GM06990 (cell line): Measurements from ENCODE around the gene ZNF750.

Experiments used
- DNase-seq: peaks from one replicate; pipeline ENCODE4 v3.0.0-alpha.2; 2011; ENCODE audit not compliant: insufficient read length; ENCODE audit errors: extremely low read depth
- H3K27me3 ChIP-seq: replicated peaks from 2 replicates; pipeline ENCODE4 v1.6.0; 2011; ENCODE audit warnings: low read length; ENCODE audit not compliant: control insufficient read depth, insufficient read depth
- H3K36me3 ChIP-seq: 2 replicates; pipeline ENCODE4 v1.5.1; 2011; ENCODE audit warnings: low read length; ENCODE audit not compliant: control insufficient read depth, insufficient read depth
- H3K4me3 ChIP-seq: replicated peaks from 2 replicates; pipeline ENCODE4 v1.5.1; 2011; ENCODE audit warnings: low read depth, mild to moderate bottlenecking, control low read depth, low read length
- CTCF ChIP-seq: IDR thresholded peaks from 2 replicates; pipeline ENCODE4 v1.5.1; 2011; ENCODE audit warnings: low read length, control low read depth, mild to moderate bottlenecking, inconsistent platforms; ENCODE audit not compliant: insufficient read depth, poor library complexity, severe bottlenecking

Gene ZNF750

DNA sequence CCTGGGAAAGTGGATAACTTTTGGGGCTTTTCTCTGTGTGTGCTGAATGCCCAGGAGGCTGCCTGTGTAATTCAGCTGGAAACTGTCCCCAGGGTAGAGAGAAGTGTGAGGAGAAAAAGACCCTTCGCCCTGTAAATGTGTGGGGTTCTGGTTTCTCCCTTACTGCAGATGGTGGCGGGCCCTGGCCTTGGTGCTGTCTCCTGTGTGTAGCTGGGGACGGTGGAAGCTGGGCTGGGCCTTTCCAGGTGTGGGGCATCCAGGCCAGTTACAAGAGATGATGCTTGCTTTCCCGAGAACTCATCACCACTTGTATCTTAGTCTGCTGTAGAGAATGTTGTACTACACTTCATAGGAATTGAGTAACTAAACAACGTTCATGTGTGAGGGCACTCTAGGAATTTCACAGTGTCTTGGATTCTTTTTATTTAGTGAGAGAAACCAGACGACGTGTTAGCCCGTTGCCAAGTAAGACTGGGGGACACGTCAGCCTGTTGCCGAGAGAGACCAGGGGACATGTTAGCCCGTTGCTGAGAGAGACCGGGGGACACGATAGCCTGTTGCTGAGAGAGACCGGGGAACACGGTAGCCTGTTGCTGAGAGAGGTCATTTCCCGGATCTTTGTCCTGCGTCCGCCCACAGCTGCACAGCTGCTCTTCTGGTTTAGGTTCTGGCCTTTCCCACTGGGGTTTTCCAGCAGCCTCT lies 44.9 kb downstream of the ZNF750 start:
- Histone ChIP-seq H3K4me3 (no peak overlapping the region), H3K27me3 (no peaks in the 10 kb centered on the region), H3K36me3 (peaks cover 3% of the 10 kb centered on the region)
- TF ChIP-seq CTCF = no peak
- DNase-seq = no peak

DNA sequence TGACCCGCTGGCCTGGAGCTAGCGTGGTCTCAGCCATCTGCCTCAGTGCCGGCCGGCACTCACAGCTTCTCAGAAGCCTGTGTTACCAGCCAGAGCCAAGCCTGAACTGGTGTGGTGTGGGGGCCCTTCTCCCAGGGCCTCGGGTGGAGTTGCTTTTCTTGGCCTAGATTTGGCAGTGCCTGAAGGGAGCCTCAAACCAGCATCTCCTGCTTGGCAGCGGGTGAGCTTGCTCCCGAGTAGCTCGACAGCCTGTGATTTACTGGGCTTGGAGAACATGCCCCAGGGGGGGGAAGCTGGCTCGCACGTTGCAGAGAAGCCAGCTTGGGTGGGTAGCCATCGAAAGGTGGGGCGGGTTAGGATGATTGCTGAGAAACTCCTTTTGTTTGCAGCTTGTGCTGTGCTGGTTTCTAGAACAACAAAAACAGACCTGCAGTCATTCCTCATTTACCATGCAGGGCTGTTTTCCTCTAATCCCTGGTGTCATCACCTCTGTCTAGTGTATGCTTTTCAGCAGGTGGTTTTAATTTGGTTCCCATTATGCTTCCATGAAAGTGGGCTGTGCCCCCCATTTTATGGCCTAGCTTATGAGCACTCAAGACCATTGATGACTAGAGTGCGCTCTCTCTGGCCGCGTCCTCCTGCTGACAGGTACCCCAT lies 45.7 kb downstream of the ZNF750 start:
- TF ChIP-seq CTCF = no peak
- Histone ChIP-seq H3K27me3 (no peaks in the 10 kb centered on the region), H3K36me3 (no peaks in the 10 kb centered on the region; the same call in 1 of the 2 replicates), H3K4me3 (no peak overlapping the region)
- no peak for DNase-seq

DNA sequence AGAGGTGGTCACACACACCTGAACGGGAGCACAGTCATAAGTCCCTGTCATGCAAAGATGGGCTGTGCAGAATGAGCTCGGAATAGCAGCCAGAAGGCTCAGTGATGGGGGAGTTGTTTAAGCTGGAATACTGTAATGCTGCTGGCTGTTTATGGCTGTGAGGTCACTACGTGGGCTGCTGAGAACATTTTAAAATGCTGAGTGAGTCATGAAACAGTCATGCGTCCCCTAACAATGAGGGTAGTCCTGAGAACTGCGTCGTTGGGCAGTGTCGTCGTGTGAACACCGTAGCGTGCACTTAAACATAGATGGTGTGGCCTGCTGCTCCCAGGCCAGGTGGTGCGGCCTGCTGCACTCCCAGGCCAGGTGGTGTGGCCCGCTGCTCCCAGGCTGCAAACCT lies 48.3 kb downstream of the ZNF750 start:
- Histone ChIP-seq H3K27me3 (no peaks in the 10 kb centered on the region), H3K36me3 (no peaks in the 10 kb centered on the region; the same call in none of the 2 replicates), H3K4me3 (no peak overlapping the region)
- TF ChIP-seq CTCF = no peak
- DNase-seq = no peak

GRCh38 chr17:82790391-82790790 lies 49.4 kb downstream of the ZNF750 start:
- no peak for TF ChIP-seq CTCF
- DNase-seq = no peak
- Histone ChIP-seq H3K36me3 (no peaks in the 10 kb centered on the region; the same call in none of the 2 replicates), H3K4me3 (no peak overlapping the region), H3K27me3 (no peaks in the 10 kb centered on the region)

- no peak overlapping the region for H3K4me3 ChIP-seq
- no peak for DNase-seq
- H3K27me3 ChIP-seq = no peaks in the 10 kb centered on the region
- no peak for TF ChIP-seq CTCF
- H3K36me3 ChIP-seq = no peaks in the 10 kb centered on the region; the same call in 1 of the 2 replicates
Measured at GRCh38 chr17:82789806-82790205, 50.0 kb downstream of the ZNF750 start.
